HG02623 (cell line): Measurements from ENCODE around the gene PLCH1.

Experiments
- ATAC-seq: cut with Tn5 transposase; IDR thresholded peaks from one replicate; pipeline ENCODE4 v1.9.1; 2021; ENCODE audit warnings: moderate library complexity; ENCODE audit not compliant: unreplicated experiment

The PLCH1 gene

DNA sequence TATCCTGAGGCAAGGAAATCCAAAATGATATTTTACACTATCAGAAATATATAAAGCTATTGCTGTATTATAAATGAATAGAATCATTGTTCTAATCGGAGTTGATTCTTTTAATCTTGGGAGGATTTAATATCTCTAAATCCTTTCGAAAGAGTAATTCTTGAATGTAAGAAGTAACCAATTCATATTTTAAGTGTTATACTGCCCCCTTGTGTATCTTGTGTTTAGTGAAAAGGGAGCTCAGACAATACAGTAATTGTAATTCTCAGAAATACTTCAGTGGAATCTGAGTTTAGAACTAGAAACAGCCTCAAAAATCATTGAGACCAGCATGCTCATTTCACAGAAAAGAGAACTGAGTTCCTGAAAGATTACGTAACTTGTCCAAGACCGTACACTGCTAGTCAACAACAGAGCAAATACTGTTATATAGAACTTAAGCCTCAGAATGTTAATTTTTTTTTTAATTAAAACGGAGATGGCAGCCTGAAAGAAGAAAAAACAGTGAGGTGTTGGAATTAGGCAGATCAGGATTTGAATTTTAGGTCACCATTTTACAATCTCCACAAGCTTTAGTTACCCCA, 42.9 kb downstream of the PLCH1 start:
- ATAC-seq: no peak

DNA sequence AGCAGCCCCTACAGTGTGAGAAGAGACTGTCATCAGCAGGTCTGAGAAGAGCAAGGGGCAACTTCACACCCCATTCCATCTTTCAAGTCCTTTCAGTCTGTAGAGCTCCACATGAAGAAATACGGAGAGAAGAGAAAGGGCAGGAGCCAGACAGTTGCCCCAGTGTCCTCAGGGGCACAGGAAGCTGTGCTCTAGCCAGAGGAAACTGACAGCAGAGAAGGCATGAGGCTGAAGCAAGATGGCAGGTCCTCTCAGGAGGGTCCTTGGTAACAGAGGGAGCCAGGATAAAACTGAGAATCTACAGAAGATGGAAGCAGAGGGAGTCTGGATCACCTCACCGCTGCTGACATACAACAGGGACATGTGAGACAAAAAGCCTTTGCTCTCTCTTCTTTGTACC, 47.3 kb downstream of the PLCH1 start:
- ATAC-seq: no peak

DNA sequence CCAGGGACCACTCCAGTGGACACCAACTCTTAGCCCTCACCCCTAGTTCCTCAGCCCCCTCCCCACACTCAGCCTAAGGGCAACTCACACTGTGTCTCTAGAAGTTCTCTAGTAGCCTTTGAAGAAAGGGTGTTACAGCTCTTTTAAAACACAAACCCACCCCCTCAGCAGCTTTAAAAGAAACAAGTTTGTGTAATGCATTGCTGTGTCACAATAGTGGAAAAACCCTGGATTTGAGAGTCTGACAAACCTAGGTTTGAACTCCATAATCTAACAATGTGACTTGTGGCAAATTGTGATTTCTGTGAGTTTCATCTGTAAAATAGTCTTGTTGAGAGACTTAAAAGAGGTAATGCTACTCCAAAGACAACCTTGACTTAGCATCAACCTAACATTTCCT, 54.0 kb downstream of the PLCH1 start:
- no peak for ATAC-seq

DNA sequence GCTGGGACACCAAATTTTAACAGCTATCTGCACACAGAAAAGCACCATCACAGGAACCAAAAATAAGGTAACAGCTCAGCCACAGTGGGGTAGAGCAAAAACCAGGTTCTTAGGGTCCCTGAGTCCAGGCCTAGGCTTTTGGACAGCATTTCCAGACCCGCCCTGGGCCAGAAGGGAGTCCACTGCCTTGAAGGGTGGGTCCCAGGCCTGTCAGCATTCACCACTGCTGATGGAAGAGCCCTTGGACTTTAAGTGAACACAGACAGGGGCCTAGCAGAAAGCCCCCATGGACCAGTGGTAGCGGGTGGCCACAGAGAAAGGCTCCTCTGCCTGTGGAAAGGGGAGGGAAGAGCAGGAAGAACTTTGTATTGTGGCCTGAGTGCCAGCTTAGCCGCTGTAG, 56.4 kb downstream of the PLCH1 start:
- no peak for ATAC-seq

DNA sequence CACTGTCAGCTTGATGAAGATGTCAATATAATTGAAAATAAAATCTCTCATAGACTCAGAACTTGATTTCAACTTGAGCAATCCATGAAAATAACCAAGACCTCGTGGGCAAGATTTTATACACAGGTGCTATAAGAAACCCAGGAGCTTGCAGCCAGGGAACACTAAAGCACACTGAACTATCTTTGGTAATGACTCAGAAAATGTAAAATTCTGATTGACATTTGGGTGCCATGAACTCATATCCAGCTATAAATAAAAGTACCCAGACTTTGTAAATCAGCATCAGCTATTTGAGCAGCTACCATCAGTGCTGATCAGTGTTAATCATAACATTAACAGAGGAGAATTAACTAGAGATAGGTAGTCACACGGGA, 61.5 kb downstream of the PLCH1 start:
- no peak for ATAC-seq

DNA sequence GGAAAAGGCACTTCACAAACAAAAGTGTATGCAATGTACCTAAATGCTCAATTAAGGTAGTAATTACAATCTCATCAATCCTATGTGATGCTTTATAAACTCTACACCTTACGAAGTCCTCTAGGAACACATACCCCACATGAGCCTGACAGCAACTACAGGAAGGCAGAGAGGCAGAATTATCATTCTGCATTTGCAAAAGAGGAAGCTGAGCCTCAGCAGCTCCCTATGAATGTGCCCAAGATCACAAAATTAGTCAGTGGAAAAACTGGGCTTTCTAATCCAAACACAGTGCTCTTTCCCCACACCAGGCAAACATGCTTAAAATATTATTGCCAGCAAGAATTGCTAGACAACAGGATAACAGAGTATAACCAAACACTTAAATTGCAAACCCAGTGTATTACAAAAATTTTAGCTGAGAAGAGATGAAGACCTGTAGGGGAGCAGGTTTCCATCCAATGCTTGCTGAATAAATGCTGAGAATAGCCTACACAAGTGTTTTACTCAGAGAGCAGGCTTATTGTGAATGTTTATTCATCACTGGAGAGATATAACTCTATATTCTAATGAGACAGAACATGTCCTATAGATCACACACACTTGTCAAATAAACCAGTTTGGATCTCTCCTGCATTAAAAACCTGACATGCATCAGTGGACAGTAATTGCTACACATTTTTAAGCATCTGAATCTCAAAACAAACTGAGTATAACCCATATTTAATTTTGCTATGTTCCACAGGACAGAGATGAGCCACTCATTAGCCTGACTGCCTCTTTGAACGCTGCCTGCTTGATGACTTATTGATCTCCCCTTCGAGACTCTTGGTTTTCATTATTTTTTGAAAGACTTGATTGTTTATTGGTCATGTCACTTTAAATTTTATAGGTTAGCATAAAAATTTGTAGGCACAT, 62.2 kb downstream of the PLCH1 start:
- no peak for ATAC-seq

DNA sequence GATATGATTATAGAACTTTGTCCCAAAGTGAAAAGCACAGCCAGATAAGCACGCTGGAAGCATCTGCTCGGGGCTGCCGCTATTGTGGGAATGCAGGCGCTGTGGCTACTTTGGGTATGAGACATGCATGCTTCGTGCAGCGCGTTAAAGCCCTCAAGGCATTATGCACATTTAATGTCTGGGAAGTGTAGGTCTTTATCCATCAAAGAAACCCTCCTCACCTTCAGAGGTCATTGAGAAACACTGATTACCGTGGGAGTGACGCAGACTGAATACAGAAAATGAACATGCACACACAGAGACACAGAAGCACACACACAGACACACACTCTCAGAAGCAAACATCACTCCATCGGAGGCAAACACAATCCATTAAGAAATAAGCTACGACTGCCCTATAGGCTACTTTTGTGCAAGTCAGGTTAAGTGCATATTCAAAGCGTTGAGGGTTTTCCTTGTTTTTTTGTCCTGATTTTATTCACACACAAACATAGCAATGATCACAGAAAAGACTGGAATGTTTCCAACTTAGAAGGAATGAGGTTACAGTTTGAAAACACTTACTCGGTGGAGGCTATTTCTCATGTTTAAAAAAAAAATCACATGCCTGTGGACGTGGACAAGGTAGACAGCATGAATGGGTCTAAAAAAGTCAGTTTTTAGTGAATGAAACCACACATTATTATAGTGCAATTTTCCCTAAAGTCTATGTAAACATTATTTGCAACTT, 68.5 kb downstream of the PLCH1 start:
- ATAC-seq: no peak

DNA sequence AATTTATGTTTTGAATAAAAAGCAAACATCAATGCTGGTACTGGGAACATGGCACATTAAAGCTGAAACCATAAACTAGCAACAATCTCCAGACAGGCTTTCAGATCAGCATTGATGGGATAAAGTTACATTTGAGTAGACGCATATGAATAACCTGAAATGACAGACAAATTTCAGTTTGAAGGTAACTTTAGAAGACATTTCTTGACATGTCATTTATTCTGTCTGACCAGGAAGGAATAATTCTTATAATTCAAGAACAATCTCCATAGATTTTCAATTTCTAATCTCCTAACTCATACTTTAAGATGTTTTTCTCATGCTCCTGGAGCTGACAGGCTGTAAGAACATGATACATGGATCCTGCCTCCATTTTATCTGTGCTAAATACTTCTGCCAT, 69.8 kb downstream of the PLCH1 start:
- ATAC-seq: no peak

DNA sequence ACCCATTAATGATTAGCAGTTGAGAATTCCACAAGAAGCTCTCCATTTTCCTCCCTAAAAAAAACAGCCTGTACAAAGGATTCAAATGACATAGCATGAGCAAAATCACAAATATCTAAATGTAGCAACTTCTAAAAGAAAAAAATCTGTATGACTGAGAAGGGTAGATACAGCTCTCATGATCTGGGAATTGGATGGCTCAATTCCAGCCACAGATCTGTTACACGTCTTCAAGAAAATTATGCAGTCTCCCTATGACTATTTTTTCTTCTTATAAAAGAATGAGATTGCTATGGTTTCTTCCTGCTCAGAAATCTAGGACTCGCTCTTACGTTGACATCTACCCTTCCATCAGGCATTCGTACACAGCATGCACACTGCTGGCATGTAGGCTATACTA, 71.5 kb downstream of the PLCH1 start:
- ATAC-seq: no peak

DNA sequence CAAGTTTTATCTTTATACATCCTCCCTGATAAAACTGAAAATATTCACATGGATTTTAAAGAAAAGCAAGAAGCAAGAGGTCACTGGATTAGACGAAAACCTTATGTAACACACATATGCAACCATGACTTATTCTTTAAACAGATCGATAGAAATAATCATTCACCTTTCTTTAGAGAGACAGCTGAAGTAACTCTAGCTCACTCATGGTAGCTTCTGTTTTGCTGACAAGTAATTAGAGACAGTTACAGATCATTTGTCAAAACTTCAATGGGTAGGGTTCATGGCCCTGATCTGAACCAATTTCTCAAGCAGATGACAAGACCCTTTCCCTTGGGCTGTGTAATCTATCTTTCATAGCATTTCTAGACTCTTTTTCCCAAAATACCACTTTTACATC, 74.5 kb downstream of the PLCH1 start:
- ATAC-seq: no peak

DNA sequence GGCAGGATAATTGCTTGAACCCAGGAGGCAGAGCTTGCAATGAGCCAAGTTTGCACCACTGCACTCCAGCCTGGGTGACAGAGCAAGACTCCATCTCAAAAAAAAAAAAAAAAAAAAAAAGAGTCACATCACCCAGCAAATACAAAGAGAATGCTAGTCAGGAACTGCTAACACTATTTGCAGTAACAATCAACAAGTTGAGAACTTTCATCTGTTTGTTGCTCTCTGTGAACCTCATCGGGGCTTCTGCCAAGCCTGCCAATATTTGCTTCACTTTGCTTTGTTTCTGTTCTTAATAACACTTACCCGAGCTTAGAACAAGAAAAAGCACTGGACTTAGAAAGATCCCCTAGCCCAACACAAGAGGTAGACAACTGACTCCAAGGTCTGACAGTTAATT, 76.9 kb downstream of the PLCH1 start:
- no peak for ATAC-seq

DNA sequence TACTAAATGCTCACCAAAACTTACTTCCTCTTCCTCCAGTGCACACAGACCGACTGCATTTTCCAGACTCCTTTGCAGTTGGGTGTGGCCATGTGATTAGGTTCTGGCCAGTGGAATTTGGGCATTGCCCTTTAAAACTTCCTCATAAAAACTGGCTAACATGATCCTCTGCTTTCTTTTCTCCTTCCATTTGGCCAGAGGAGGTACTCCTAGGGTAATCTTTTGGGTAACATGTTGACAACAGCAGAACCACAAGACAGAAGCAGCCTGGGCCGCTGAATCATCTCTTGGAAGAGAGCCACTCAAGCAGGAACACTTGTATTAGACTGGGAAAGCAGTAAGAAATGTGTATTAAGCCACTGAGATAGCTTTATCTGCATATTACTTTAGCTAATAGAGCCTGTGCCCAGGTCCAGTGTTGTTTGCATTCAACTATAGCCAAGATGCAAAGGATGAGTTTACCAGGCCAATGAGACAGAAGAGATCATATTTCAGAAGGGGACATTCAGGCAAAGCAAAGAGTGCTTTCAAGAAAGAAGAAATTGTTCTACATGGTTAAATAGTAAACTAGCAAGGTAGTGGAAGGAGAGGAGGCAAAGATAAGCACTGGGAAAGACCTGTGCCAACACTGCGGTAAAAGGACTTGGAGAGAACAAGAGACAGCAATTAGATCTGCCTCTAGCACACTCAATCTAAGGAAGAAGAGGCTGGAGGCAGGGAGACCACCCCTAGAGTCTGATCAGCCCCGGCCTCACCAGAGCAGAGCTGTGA, 79.8 kb downstream of the PLCH1 start:
- no peak for ATAC-seq

DNA sequence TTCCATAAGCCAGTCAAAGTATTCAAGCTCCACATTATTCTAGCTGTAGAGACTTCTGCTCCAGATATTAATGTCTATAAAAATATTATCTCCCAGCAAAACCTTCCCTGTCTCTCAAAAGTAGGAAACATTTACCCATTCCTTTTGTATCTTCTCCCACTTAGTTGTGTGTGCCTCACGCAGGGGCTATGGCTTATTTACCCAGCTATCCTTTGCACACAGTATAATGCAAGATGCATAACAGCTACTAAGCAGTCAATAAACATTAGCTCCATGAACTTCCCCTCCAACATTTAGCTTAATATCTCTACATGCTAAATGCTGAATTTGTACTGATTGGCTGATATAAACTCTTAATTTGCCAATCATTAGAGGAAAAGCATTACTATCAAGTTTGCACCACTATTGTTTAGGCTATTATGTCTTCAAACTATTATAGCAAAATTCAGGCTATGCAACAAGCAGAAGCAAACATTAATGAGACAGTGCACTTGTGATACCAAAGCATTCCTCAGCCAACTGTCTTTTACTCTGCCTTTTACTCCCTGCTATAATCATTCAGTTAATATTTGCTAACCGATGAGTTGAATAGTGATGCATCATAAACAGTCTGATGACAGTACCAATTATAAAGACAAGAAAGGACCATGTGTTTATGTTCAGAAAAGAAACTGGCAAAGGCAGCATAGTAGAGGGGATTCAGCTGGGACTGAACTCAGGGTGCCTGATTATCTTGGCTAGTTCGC, 81.2 kb downstream of the PLCH1 start:
- no peak for ATAC-seq

DNA sequence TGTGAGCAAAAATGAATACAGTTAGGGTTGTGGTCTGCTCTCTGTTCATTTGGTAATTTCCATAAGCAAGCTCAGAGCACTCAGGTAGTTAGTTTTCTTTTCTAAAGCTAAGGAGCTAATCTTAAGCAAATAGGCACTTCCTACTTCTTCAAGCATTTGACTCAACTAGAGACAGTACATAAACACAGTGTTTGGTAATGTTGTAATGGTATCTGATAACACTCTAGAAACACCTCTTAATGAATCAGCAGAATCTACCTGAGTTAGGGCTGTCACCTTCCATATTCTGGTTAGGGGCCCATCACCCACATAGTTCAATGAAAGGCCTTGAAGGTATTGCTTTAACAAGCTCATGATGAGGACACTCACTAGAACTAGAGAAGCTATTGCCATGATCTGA, 83.1 kb downstream of the PLCH1 start:
- no peak for ATAC-seq

DNA sequence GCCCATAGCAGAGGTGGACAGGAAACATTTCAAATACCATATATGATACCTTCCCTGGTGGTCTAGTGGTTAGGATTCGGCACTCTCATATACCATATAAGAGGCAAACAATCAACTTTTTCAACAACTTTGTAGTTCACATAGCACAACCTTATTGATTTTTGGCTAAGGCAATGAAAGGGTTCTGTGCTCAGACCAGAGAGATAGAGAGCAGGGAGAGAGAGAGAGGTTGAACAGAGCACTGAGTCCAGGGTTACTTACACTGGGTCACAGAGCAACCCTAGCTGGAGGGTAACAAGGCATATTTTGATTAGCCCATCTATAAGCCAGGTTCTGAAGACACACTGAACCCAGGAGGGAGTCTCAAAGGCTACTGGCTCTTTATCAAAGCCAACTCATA, 83.8 kb downstream of the PLCH1 start:
- ATAC-seq: no peak

DNA sequence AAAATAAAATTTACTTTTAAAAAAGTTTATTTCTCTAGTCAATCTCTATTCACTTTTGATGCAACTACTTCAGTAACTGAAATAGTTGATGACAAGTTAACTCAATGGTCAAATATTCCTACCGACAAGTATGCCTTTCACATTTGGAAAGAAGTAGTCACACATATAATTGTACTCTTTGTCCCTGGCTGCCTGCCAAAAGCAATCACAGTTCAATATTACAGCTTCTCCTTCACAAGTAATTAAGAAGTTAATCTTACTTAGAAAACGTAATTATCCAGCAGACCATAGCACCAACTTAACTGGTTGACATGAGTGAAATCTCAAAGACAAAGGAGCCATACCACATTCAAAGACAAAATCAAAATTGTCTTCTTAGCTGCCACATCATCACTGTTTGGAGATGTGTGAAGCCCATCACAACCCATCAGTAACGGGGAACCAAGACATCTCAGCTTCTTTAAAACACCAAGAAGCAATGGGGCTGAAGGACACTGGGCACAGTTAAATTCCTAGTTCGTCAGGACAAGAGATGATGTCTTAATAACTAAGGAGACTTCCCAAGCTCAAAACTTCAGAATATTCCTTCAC, 86.1 kb downstream of the PLCH1 start:
- ATAC-seq: no peak

DNA sequence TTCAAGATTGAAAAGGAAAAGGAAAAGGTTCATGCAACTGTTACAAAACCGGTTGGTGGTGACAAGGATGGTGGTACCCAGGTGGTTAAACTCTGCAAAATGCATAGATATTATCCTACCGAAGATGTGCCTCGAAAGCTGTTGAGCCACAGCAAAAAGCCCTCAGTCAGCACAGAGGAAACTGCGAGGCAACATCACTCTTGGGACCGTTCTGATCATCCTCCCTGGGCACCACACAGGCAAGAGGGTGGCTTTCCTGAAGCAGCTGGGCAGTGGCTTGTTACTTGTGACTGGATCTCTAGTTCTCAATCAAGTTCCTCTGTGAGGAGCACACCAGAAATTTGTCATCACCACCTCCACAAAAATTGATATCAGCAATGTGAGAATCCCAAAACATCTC, 86.9 kb downstream of the PLCH1 start:
- ATAC-seq: no peak

DNA sequence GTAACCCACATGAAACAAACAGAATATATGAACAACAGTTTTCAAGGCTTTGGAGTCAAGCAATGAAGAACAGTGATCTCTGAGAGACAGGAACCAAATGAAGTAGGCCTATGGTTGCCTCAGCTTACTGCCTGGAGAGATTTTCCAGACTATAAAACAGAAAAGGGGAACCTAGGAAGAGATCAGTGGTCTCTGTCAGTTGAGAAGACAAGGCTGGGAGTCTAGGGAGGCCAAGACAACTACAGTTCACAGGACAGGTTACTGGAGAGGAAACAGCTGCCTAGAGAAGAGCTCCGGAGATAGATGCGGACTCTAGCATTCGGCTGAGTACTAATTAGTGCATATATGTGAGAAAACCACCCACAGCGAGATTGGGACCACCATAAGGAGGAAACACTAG, 87.7 kb downstream of the PLCH1 start:
- no peak for ATAC-seq

DNA sequence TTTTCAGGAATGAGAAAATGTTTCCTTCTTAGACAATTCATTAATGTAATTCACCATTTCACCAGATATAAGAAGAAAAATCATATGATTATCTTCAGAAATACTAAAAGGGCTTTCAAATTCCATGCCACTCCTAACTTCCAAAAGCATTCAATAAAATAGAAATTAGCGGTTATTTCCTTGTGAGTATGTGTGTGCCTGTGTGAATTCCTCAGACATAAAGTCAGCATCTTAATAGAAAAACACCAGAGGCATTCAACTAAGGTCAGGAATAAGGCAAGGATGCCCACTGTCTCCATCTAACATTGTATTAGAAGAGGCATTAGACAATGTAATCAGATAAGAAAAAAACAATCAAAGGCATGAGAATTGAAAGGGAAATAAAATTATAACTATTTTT, 88.4 kb downstream of the PLCH1 start:
- no peak for ATAC-seq

DNA sequence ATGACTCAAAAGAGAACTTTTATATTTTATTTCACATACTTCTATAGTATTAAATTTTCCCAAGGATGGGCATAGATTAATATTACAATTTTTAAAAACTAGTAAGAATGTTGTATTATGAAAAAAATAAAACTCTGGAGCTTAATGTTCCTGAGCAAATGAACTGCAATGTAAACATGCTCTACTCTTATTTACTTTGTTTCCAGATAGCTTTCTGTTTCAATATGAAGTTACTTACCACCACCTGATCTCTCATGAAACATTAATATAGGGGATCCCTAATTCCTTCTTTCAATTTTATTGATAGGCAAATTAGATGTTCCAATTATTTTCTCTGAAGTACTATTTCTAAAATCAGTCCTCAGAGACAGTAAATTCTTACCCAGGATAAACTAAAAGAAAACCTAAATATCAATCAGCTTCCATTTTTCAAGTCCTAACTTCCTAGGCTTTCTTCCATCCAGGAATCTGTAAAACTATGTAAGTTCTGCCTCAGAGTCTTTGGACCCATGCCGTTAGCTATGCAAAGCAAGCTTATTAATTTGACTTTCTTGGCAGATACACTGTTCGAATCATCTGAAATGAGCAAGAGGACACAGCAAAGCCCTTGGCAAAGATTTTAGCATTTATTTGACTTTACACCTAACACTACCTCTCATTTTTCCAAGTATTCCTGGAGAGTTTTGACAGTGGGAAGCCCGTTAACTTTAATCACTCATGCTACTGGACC, 93.2 kb downstream of the PLCH1 start:
- ATAC-seq: no peak
